Natural killer cell (primary cell): Measurements from ENCODE around the gene COL24A1. TPM values are rescaled to one million over a fixed set of nuclear protein-coding genes. Genes with fewer than 3 reads are reported as not detected.

Source experiments
- ATAC-seq, 3 donors: fragments of 150-1000 bp in 2 of 3; fragments of 200-7000 bp in 1 of 3; cut with Tn5 transposase; 1 replicate in 1 of 3; 2 replicates in 2 of 3; pipeline ENCODE4 v1.10.0; 2021; ENCODE audit warnings: mild to moderate bottlenecking in 2 of 3, moderate library complexity in 2 of 3
- DNase-seq, 2 donors: peaks; one replicate each; pipeline versions ENCODE4 v3.0.0 to v3.0.0-alpha.2; 2013 to 2021; ENCODE audit warnings: mixed read lengths in 1 of 2
- H3K27ac ChIP-seq: one replicate; pipeline ENCODE4 v1.5.1; 2013; ENCODE audit warnings: mild to moderate bottlenecking, low read length
- H3K27me3 ChIP-seq: one replicate; pipeline ENCODE4 v1.6.1; 2013; ENCODE audit warnings: low read length; ENCODE audit not compliant: control insufficient read depth, insufficient read depth
- H3K36me3 ChIP-seq: one replicate; pipeline ENCODE4 v1.6.1; 2013; ENCODE audit warnings: low read length; ENCODE audit not compliant: control insufficient read depth, insufficient read depth
- H3K4me1 ChIP-seq: one replicate; pipeline ENCODE4 v1.6.1; 2013; ENCODE audit warnings: low read length; ENCODE audit not compliant: control insufficient read depth, insufficient read depth
- H3K4me3 ChIP-seq: one replicate; pipeline ENCODE4 v1.5.1; 2013; ENCODE audit warnings: low read length
- H3K9me3 ChIP-seq: one replicate; pipeline ENCODE4 v1.6.1; 2013; ENCODE audit warnings: low read length; ENCODE audit not compliant: control insufficient read depth, insufficient read depth
- H3K27ac Mint-ChIP-seq, 2 donors: one replicate each; pipeline ENCODE4 v1.8.0; 2022; ENCODE audit warnings: mild to moderate bottlenecking in 2 of 2, mixed read lengths in 2 of 2, moderate library complexity in 1 of 2
- H3K27me3 Mint-ChIP-seq, 2 donors: one replicate each; pipeline ENCODE4 v1.8.0; 2022; ENCODE audit warnings: low read depth in 2 of 2, mixed read lengths in 2 of 2
- H3K36me3 Mint-ChIP-seq: one replicate; pipeline ENCODE4 v1.8.0; 2022; ENCODE audit warnings: mixed read lengths
- H3K4me1 Mint-ChIP-seq, 2 donors: one replicate each; pipeline ENCODE4 v1.8.0; 2022; ENCODE audit warnings: mixed read lengths in 2 of 2
- H3K4me3 Mint-ChIP-seq: one replicate; pipeline ENCODE4 v1.8.0; 2022; ENCODE audit warnings: mild to moderate bottlenecking, moderate library complexity, mixed read lengths
- H3K9me3 Mint-ChIP-seq, 2 donors: one replicate each; pipeline ENCODE4 v1.8.0; 2022; ENCODE audit warnings: mixed read lengths in 2 of 2
- WGBS: methylation state at CpG from one replicate; pipeline ENCODE4 v1.1.7; 2013; ENCODE audit warnings: missing lambda C conversion rate; ENCODE audit not compliant: insufficient coverage; 5-methylcytosine and 5-hydroxymethylcytosine counted together
- intact Hi-C: fragments of 100-400 bp; cut with micrococcal nuclease; formaldehyde crosslinking; loops from one replicate; pipeline ENCODE4 v1.14.2; 2022
- total RNA-seq, 4 donors: library from RNA; stranded (reverse); fragments of 120-200 nt in 1 of 4; gene quantifications; one replicate each; pipeline versions ENCODE4 v1.2.3 to v1.2.4, GENCODE V29; 2013 to 2022
- TF ChIP-seq, protein P1 (sequence below): fragments of 200-600 bp; IDR thresholded peaks from one replicate; pipeline ENCODE4 v1.8.0; 2022; ENCODE audit warnings: antibody characterized with exemption

Gene COL24A1
- total RNA-seq, 3 donors from 2014 or later (not counting 1 experiment from before 2014, with no cell fraction given), result 0.20 to 0.54 (median 0.54) TPM

DNA sequence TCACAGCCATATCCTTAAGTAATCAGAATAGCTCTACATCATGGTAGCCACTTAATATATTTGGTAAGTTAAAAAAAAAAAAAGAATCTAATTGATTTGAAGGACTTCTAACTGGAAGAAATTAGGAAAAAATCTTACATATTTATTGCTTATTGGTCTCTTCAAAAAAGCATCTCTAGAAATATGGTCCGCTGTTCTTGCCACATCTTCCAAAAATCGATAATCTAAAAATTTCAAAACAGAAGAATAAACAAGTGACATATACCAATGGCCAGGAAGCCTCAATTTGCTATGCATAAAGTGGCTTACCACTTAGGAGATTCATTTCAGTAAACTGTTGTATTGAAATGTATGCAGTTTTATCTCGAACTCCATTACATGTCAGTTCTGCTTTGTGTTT, 450.6 kb downstream of the COL24A1 start:
- Mint-ChIP-seq H3K27ac (peak overlapping the region in 1 of 2 donors; percentile 33), H3K4me3 (peak overlapping the region; percentile 47), H3K4me1 (peaks cover 15 to 29% of the 10 kb centered on the region in 2 donors), H3K27me3 (no peaks in the 10 kb centered on the region), H3K36me3 (no peaks in the 10 kb centered on the region), H3K9me3 (no peaks in the 10 kb centered on the region)
- peaks cover 12% of the 10 kb centered on the region for H3K4me1 ChIP-seq
- WGBS, result 82% methylated on average over 3 of the region's 3 CpGs
- TF ChIP-seq, protein P1, sequence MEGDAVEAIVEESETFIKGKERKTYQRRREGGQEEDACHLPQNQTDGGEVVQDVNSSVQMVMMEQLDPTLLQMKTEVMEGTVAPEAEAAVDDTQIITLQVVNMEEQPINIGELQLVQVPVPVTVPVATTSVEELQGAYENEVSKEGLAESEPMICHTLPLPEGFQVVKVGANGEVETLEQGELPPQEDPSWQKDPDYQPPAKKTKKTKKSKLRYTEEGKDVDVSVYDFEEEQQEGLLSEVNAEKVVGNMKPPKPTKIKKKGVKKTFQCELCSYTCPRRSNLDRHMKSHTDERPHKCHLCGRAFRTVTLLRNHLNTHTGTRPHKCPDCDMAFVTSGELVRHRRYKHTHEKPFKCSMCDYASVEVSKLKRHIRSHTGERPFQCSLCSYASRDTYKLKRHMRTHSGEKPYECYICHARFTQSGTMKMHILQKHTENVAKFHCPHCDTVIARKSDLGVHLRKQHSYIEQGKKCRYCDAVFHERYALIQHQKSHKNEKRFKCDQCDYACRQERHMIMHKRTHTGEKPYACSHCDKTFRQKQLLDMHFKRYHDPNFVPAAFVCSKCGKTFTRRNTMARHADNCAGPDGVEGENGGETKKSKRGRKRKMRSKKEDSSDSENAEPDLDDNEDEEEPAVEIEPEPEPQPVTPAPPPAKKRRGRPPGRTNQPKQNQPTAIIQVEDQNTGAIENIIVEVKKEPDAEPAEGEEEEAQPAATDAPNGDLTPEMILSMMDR, result no peak
- ATAC-seq (no peak), DNase-seq (no peak)
- no peaks in the 10 kb centered on the region for H3K27me3 ChIP-seq
- peaks cover 28% of the 10 kb centered on the region for H3K36me3 ChIP-seq
- H3K27ac ChIP-seq, result no peak overlapping the region
- no peaks in the 10 kb centered on the region for H3K9me3 ChIP-seq
- intact Hi-C loops, result no loop called here
- H3K4me3 ChIP-seq, result no peak overlapping the region

DNA sequence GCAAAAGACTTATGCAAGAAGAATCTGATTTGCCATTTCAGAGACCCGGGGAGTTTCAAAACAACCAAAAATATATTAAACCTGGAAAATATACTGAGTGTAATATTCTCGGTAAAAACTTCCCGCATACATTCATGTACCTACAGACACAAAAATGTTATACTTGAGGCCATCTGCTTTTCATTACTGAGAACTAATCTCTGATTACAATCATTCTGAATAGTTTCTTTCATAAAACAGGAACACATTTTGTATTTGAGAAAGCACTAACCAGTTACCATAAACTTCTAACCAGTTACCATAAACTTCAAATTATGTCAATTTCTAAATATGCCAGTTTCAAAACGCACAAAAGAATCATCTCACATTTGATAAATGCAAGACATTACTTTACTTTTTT, 456.1 kb downstream of the COL24A1 start:
- Histone ChIP-seq H3K4me3 (no peak overlapping the region), H3K36me3 (peaks cover 41% of the 10 kb centered on the region), H3K9me3 (no peaks in the 10 kb centered on the region), H3K4me1 (no peaks in the 10 kb centered on the region), H3K27ac (no peak overlapping the region), H3K27me3 (no peaks in the 10 kb centered on the region)
- Mint-ChIP-seq H3K9me3 (no peaks in the 10 kb centered on the region), H3K4me3 (no peak overlapping the region), H3K4me1 (peaks cover 7 to 27% of the 10 kb centered on the region in 2 donors), H3K27me3 (no peaks in the 10 kb centered on the region), H3K27ac (no peak overlapping the region), H3K36me3 (no peaks in the 10 kb centered on the region)
- TF ChIP-seq, protein P1, result no peak
- DNase-seq (no peak), ATAC-seq (no peak)
- intact Hi-C loops, result no loop called here
- WGBS, result 100% methylated on average over 3 of the region's 4 CpGs

DNA sequence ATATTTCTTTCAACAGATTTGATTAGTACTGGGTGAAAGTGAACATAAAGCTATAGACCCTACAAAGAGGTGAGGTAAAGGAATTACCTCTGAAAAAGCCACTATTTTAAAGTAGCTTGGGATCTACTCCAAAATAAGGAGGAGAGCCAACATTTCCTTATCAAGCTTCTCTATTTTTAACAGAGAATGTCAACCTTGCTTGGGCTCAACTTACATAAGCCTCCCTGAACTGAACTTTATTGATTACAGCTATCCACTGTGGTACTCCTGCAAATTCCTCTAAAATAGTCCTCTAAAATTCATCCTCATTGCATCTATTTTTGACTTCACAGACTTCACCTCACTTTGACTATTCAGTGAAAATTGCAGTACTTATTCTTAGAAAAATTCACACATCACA, 458.7 kb downstream of the COL24A1 start:
- H3K27me3 Mint-ChIP-seq, result no peaks in the 10 kb centered on the region
- no peaks in the 10 kb centered on the region for H3K4me1 ChIP-seq
- H3K27me3 ChIP-seq, result no peaks in the 10 kb centered on the region
- no peaks in the 10 kb centered on the region for H3K36me3 Mint-ChIP-seq
- no peak overlapping the region for H3K27ac ChIP-seq
- TF ChIP-seq, protein P1, result no peak
- no peak overlapping the region for H3K27ac Mint-ChIP-seq
- no peak overlapping the region for H3K4me3 ChIP-seq
- peaks cover 28% of the 10 kb centered on the region for H3K36me3 ChIP-seq
- peaks cover 14 to 20% of the 10 kb centered on the region in 2 donors for H3K4me1 Mint-ChIP-seq
- no peaks in the 10 kb centered on the region for H3K9me3 Mint-ChIP-seq
- intact Hi-C loops, result no loop called here
- DNase-seq (no peak), ATAC-seq (no peak)
- no peak overlapping the region for H3K4me3 Mint-ChIP-seq
- no peaks in the 10 kb centered on the region for H3K9me3 ChIP-seq

DNA sequence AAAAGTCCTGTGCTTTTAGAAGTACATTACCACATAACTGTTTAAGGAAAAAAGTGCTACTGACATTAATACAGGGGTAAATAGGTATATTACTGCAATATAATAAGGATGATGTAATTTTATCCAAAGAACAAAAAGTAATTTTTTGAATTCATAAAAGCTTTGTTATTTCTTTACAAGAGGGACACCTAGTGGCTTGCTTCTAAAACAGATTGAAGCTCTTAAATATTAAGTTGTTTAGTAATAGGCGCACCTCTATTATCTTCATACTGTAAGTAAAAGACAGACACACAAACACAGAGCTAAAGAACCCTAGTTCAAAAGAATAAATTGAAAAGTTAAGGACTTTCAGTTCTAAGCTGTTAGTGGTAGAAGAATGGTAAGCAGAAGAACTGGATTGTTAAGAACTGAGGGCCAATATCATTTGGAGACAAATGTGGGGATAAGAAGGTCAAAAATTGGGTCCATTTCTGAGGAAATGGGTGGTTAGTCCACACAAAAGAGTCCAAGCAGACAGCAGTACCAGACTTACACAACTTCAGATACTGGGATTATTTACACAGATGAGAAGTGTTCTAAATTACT, 463.8 kb downstream of the COL24A1 start:
- no peaks in the 10 kb centered on the region for H3K4me1 ChIP-seq
- Mint-ChIP-seq H3K4me3 (no peak overlapping the region), H3K36me3 (no peaks in the 10 kb centered on the region), H3K27ac (peak overlapping the region in 1 of 2 donors; percentile 24), H3K4me1 (peaks cover 11 to 31% of the 10 kb centered on the region in 2 donors), H3K27me3 (no peaks in the 10 kb centered on the region), H3K9me3 (no peaks in the 10 kb centered on the region)
- WGBS, result no CpG with 5 or more reads among the region's 1 CpG
- no peaks in the 10 kb centered on the region for H3K27me3 ChIP-seq
- peaks cover 6% of the 10 kb centered on the region for H3K36me3 ChIP-seq
- intact Hi-C loops, result no loop called here
- H3K9me3 ChIP-seq, result no peaks in the 10 kb centered on the region
- H3K4me3 ChIP-seq, result no peak overlapping the region
- TF ChIP-seq, protein P1, result no peak
- DNase-seq, result no peak
- H3K27ac ChIP-seq, result no peak overlapping the region
- no peak for ATAC-seq
